HL-60/S4 (cell line): ENCODE results near the gene KIF3B.
"Not testable (repeated sequence)": the region's sequence is repeated elsewhere in the genome, so short reads cannot be mapped to it uniquely, and the experiment has no call there.

Experiments used
- in situ Hi-C: fragments of 300-500 bp; cut with MboI; formaldehyde crosslinking; loops from 2 replicates; pipeline ENCODE4 v1.14.3; 2022; ENCODE audit warnings: low sequenced_read_pairs

Gene KIF3B

GRCh38 chr20:32355417-32355841 lies 78.0 kb downstream of the KIF3B start:
- in situ Hi-C loops = no loop called here

- in situ Hi-C loops = not testable (repeated sequence)
Measured at GRCh38 chr20:32355907-32356621, 78.6 kb downstream of the KIF3B start.

- in situ Hi-C loops = no loop called here
Measured at GRCh38 chr20:32356622-32357374, 79.3 kb downstream of the KIF3B start.

DNA sequence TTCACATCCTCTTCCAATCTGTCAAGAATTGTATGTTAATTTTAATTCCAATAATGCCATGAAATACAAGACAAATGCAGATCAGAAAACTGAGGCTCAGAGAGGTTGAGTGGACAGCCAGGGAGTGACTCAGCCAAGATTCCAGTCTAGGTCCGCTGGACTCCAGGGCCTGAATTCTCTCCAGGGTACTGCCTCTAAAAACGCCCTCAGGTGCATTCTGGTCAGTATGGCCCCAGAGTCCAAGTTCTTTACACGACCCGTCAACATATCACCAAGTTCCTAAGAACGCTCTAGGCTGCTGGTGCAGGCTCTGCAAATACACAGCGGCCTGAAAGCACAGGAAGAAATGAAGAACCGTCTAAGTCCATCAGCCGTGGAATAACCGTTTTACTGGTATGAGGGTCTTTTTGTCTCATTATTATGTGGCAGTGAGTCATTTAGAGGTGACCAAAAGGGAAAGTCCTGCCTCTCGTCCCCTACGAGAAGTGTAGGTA lies 80.0 kb downstream of the KIF3B start:
- in situ Hi-C loops = no loop called here

- in situ Hi-C loops = no loop called here
Measured at GRCh38 chr20:32357869-32358631, 80.6 kb downstream of the KIF3B start, which contains the start of gene ASXL1. TSS of gene ASXL1 (plus strand) at chr20:32358331. CDS start at chr20:32358776, 445 bp downstream.

GRCh38 chr20:32358632-32358882 lies 81.1 kb downstream of the KIF3B start:
- in situ Hi-C loops = no loop called here

GRCh38 chr20:32358883-32359632 lies 81.6 kb downstream of the KIF3B start:
- in situ Hi-C loops = no loop called here

GRCh38 chr20:32359633-32360332 lies 82.3 kb downstream of the KIF3B start:
- in situ Hi-C loops = no loop called here

GRCh38 chr20:32360333-32360634 lies 82.8 kb downstream of the KIF3B start:
- in situ Hi-C loops = no loop called here

GRCh38 chr20:32362901-32363364 lies 85.5 kb downstream of the KIF3B start:
- in situ Hi-C loops = no loop called here

- in situ Hi-C loops = no loop called here
Measured at GRCh38 chr20:32363492-32363891, 86.0 kb downstream of the KIF3B start.

DNA sequence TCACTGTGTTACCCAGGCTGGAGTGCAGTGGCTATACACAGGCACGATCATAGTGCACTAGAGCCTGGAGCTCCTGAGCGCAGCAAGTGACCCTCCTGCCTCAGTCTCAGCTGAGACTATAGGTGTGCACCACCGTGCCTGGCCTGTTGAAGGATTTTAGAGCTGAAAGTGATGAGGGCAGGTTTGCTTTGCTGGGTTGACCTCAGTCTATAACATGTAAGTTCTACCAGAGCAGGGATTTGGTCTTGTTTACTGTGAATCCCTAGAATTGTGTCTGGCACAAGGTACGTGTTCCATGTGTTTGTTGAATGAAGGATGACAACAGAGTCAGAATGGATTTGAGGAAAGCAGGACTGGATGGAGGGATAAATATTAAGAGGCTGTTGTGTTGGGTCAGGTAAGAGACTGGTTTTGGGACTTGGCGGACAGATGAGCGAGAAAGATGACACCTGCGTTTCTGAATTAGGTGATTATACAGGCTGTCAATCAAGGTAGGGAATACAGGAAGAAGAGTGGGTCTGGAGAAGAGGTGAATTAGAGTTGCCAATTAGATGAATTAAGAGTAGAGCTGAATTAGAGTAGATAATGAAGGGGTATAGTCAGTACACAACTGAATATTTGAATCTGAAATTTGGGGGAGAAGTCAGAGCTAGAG lies 87.2 kb downstream of the KIF3B start:
- in situ Hi-C loops = no loop called here

DNA sequence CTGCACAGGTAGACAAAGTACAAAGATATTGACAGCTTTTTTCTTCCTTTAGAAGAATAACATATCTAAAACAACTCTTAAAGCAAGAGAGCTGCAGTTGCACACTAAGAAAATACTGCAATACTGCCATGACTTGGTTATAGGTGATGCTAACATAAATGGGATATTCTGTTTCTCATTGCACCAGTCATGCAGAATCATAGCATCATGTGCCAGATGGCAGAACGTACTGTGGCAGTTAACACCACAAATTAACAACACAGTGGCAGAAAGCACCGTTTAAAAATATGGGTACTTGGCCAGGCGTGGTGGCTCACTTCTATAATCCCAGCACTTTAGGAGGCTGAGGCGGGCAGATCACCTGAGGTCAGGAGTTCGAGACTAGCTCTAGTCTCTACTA lies 88.1 kb downstream of the KIF3B start:
- in situ Hi-C loops = no loop called here

DNA sequence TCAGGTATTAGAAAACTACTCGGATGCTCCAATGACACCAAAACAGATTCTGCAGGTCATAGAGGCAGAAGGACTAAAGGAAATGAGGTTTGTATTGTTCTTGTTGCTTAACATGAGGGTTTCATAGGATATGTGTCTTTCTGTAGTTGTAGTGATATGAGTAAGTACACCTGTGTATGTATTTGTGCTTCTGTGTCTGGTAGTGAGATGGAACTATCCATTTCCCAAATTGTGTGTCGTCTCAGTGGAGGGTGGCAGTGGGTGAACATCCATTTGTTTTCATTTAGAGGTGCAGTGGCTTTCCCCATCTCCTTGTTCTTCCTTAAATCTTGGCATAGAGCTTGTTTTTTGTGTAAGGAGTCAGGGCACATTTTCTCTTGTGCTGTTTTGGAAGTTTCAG lies 88.9 kb downstream of the KIF3B start:
- in situ Hi-C loops = no loop called here

DNA sequence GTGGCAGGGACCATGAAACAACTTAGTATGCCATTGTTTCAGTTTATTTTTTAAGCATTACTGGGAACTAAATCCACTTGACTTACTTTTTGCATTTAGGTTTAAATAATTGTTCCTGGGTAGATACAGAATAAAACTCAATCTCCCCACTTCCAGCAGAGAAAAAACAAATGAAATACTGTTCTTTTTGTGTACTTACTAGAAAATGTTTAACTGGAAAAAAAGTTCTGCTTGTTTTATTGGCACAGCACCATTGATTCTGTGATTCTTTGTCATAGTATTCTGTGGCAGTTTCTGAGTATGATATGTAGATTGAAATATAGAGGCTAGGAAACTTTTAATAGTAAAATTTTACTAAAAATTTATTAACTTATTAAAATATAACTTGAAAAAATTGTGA lies 90.9 kb downstream of the KIF3B start:
- in situ Hi-C loops = no loop called here

- in situ Hi-C loops = no loop called here
Measured at GRCh38 chr20:32368925-32369324, 91.5 kb downstream of the KIF3B start.

- in situ Hi-C loops = no loop called here
Measured at GRCh38 chr20:32370897-32371296, 93.4 kb downstream of the KIF3B start.

- in situ Hi-C loops = no loop called here
Measured at GRCh38 chr20:32378461-32378860, 101.0 kb downstream of the KIF3B start.

DNA sequence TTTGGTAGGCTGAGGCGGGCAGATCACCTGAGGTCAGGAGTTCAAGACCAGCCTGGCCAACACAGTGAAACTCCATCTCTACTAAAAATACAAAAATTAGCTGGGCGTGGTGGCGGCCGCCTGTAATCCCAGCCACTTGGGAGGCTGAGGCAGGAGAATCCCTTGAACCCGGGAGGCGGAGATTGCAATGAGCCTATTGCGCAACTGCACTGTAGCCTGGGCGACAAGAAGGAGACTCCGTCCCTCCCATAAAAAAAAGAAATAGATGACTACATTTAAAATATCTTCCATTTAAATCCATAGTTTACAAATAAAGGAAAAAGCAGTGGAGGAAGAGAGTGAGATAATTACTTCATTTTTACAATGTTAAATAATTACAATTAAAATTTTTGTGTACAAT lies 102.6 kb downstream of the KIF3B start:
- in situ Hi-C loops = not testable (repeated sequence)

DNA sequence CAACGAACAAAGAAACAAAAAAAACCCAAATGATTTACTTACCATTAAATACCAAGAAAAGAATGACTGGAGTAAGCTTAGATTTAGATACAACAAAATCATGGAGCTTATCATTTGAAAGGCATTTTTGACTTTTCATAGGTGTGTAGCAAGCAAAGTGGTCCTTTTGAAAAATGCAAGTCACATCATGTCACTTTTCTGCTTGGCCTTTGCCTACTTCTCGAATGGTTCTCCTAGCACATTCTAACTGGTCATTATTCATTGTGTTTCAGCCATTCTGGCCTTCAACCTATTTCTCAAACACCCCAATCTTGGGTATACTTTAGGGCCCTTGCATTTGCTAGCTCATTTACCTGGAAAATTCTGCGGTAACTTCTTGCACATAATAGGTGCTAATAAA lies 103.3 kb downstream of the KIF3B start:
- in situ Hi-C loops = no loop called here
